ENCODE results near the gene ELFN2.

The ELFN2 gene

DNA sequence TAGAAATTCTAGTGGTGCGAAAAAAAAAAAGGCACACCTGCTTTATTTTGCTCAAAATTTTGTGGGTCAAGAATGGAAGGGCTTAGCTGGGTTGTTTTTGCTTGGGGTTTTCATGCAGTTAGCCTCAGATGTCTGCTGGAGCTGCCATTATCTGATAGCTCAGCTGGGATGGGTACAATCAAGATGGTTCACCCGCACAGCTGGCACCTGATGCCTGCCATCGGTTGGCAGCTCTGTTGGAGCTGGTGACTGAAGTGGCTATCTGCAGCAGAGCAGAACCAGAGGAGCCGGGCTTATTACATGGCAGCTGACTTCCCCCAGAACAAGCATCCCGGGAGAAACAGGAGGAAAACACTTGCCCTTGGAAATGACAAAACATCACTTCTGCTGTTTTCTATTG lies 12.1 kb upstream of the ELFN2 start:
- no peak overlapping the region for H3K4me3 ChIP-seq (ENCODE audit: control insufficient read depth in 1 of 7, extremely low read depth in 1 of 7, insufficient read depth in 4 of 7, low read depth in 2 of 7, low read length in 6 of 7)
- CTCF ChIA-PET: interaction anchor here (0.8 to 2.3 kb wide), 5 partner anchors 10 to 179 kb away, joined by 3 to 8 read pairs (median 4); no protein-coding TSS in a partner anchor
- no peak for DNase-seq
- H3K36me3 ChIP-seq (ENCODE audit: control insufficient read depth in 4 of 4, insufficient read depth in 4 of 4, low read length in 3 of 4): no peaks in the 10 kb centered on the region
- H3K4me1 ChIP-seq (ENCODE audit: control extremely low read depth in 1 of 4, control insufficient read depth in 4 of 4, insufficient read depth in 4 of 4, low read length in 3 of 4): no peaks in the 10 kb centered on the region
- WGBS (ENCODE audit: insufficient coverage): 95% methylated on average over 5 of the region's 5 CpGs
- H3K27ac ChIP-seq (ENCODE audit: insufficient read depth in 1 of 2, low read depth in 1 of 2, low read length in 2 of 2, poor library complexity in 1 of 2, severe bottlenecking in 2 of 2): no peak overlapping the region
- POLR2A ChIA-PET: no interaction called here
- peaks cover 0 to 5% (median 3%) of the 10 kb centered on the region in 5 experiments for H3K9me3 ChIP-seq (ENCODE audit: control extremely low read depth in 1 of 5, control insufficient read depth in 4 of 5, insufficient read depth in 2 of 5, low read depth in 1 of 5, low read length in 4 of 5)
- H3K27me3 ChIP-seq (replicated peaks in 2 of 5; ENCODE audit: control insufficient read depth in 4 of 5, insufficient read depth in 5 of 5, low read length in 4 of 5): peaks cover 0 to 6% (median 0%) of the 10 kb centered on the region in 5 experiments

DNA sequence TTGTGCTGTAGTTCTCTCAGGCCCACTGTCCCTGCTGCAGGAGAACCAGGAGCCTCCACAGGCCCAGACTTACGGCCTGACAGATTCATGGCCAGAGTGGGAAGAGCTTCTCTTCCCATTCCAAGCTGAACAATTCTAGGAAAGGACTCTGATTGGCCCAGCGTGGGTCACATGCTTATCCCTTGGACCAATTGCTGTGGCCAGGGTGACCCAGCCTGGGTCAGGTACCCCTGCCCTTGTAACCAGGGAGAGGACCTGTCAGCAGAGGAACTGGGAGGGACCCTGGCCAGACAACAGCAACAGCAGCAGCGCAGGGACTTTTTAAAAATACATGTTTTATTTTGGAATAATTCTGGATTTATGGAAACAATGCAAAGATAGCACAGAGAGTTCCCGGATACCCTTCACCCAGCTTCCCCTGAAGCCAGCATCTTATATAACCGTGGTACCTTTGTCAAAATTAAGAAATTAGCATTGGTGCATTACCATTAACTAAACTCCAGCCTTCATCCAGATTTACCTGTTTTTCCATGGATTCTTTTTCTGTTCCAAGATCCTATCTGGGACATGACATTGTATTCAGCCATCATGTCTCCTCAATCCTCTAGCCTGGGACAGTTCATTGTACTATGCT lies 8.8 kb upstream of the ELFN2 start:
- Histone ChIP-seq H3K27me3 (replicated peaks in 2 of 5; ENCODE audit: control insufficient read depth in 4 of 5, insufficient read depth in 5 of 5, low read length in 4 of 5) (peaks cover 0 to 4% (median 0%) of the 10 kb centered on the region in 5 experiments), H3K36me3 (ENCODE audit: control insufficient read depth in 4 of 4, insufficient read depth in 4 of 4, low read length in 3 of 4) (no peaks in the 10 kb centered on the region), H3K4me3 (ENCODE audit: control insufficient read depth in 1 of 7, extremely low read depth in 1 of 7, insufficient read depth in 4 of 7, low read depth in 2 of 7, low read length in 6 of 7) (no peak overlapping the region), H3K4me1 (ENCODE audit: control extremely low read depth in 1 of 4, control insufficient read depth in 4 of 4, insufficient read depth in 4 of 4, low read length in 3 of 4) (no peaks in the 10 kb centered on the region), H3K9me3 (ENCODE audit: control extremely low read depth in 1 of 5, control insufficient read depth in 4 of 5, insufficient read depth in 2 of 5, low read depth in 1 of 5, low read length in 4 of 5) (peaks cover 0 to 4% (median 3%) of the 10 kb centered on the region in 5 experiments), H3K27ac (ENCODE audit: insufficient read depth in 1 of 2, low read depth in 1 of 2, low read length in 2 of 2, poor library complexity in 1 of 2, severe bottlenecking in 2 of 2) (no peak overlapping the region)
- WGBS (ENCODE audit: insufficient coverage): 96% methylated on average over 5 of the region's 5 CpGs
- ChIA-PET CTCF (interaction anchor here (1.4 kb wide), 1 partner anchor 10 kb away, joined by 3 read pairs; no protein-coding TSS in a partner anchor), POLR2A (no interaction called here)
- no peak for DNase-seq

DNA sequence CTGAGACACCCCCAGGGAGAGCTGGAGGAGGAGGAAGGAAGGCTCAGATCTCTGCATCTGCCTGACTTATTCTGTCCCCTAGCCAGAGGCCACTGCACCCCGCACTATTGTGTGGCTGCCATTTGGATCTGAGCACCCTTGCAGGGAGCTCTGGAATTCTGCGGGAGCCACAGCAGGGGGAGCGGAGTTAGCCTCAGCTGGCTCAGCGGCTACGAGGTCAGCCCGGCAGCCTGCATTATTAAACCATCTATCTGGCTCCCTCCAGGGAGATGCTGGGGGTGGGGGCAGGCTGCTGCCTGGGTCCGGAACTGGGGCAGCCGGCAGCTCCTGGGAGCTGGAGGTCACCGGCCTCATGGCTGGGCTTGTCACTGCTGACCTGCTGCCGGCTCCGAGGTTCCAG lies 6.5 kb upstream of the ELFN2 start:
- 97% methylated on average over 11 of the region's 11 CpGs for WGBS (ENCODE audit: insufficient coverage)
- Histone ChIP-seq H3K4me1 (ENCODE audit: control extremely low read depth in 1 of 4, control insufficient read depth in 4 of 4, insufficient read depth in 4 of 4, low read length in 3 of 4) (no peaks in the 10 kb centered on the region), H3K27me3 (replicated peaks in 2 of 5; ENCODE audit: control insufficient read depth in 4 of 5, insufficient read depth in 5 of 5, low read length in 4 of 5) (peaks cover 0 to 4% (median 2%) of the 10 kb centered on the region in 5 experiments)

DNA sequence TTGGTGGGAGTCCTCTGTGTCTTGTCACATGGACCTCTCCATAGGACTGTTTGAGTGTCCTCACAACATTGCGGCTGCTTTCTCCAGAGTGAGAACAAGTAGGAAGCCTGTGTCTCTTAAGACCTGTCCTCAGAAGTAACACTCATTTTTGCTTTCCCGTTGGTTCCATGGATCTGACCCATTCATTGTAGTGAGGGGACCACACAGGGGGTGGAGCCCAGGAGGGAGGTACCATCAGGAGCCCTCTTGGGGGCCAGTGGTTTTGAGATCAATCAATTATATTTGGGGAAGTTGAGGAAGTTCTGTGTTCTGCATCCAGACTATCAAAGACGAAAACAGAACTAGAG lies 5.4 kb upstream of the ELFN2 start:
- Histone ChIP-seq H3K4me3 (ENCODE audit: control insufficient read depth in 1 of 7, extremely low read depth in 1 of 7, insufficient read depth in 4 of 7, low read depth in 2 of 7, low read length in 6 of 7) (no peak overlapping the region), H3K4me1 (ENCODE audit: control extremely low read depth in 1 of 4, control insufficient read depth in 4 of 4, insufficient read depth in 4 of 4, low read length in 3 of 4) (peaks cover 0 to 4% (median 3%) of the 10 kb centered on the region in 4 experiments), H3K36me3 (ENCODE audit: control insufficient read depth in 4 of 4, insufficient read depth in 4 of 4, low read length in 3 of 4) (no peaks in the 10 kb centered on the region), H3K9me3 (ENCODE audit: control extremely low read depth in 1 of 5, control insufficient read depth in 4 of 5, insufficient read depth in 2 of 5, low read depth in 1 of 5, low read length in 4 of 5) (peaks cover 0 to 2% (median 0%) of the 10 kb centered on the region in 5 experiments), H3K27ac (ENCODE audit: insufficient read depth in 1 of 2, low read depth in 1 of 2, low read length in 2 of 2, poor library complexity in 1 of 2, severe bottlenecking in 2 of 2) (no peak overlapping the region), H3K27me3 (replicated peaks in 2 of 5; ENCODE audit: control insufficient read depth in 4 of 5, insufficient read depth in 5 of 5, low read length in 4 of 5) (peaks cover 3 to 13% (median 12%) of the 10 kb centered on the region in 5 experiments)
- WGBS (ENCODE audit: insufficient coverage): 100% methylated on average over 3 of the region's 3 CpGs
- ChIA-PET POLR2A (interaction anchor here (0.7 kb wide), 1 partner anchor 9 kb away, joined by 3 read pairs; no protein-coding TSS in a partner anchor), CTCF (interaction anchor here (1.3 to 2.0 kb wide), 2 partner anchors 44 to 163 kb away, joined by 3 to 5 read pairs; no protein-coding TSS in a partner anchor)
- no peak for DNase-seq

More for the DNA sequence above, 6.5 kb upstream of the ELFN2 start:
- Histone ChIP-seq H3K27ac (ENCODE audit: insufficient read depth in 1 of 2, low read depth in 1 of 2, low read length in 2 of 2, poor library complexity in 1 of 2, severe bottlenecking in 2 of 2) (no peak overlapping the region), H3K9me3 (ENCODE audit: control extremely low read depth in 1 of 5, control insufficient read depth in 4 of 5, insufficient read depth in 2 of 5, low read depth in 1 of 5, low read length in 4 of 5) (peaks cover 0 to 2% (median 0%) of the 10 kb centered on the region in 5 experiments), H3K4me3 (ENCODE audit: control insufficient read depth in 1 of 7, extremely low read depth in 1 of 7, insufficient read depth in 4 of 7, low read depth in 2 of 7, low read length in 6 of 7) (no peak overlapping the region), H3K36me3 (ENCODE audit: control insufficient read depth in 4 of 4, insufficient read depth in 4 of 4, low read length in 3 of 4) (no peaks in the 10 kb centered on the region)
- CTCF ChIA-PET: interaction anchor here (1.1 to 2.0 kb wide), 5 partner anchors 24 to 164 kb away, joined by 3 to 7 read pairs (median 3); no protein-coding TSS in a partner anchor
- POLR2A ChIA-PET: no interaction called here
- no peak for DNase-seq

DNA sequence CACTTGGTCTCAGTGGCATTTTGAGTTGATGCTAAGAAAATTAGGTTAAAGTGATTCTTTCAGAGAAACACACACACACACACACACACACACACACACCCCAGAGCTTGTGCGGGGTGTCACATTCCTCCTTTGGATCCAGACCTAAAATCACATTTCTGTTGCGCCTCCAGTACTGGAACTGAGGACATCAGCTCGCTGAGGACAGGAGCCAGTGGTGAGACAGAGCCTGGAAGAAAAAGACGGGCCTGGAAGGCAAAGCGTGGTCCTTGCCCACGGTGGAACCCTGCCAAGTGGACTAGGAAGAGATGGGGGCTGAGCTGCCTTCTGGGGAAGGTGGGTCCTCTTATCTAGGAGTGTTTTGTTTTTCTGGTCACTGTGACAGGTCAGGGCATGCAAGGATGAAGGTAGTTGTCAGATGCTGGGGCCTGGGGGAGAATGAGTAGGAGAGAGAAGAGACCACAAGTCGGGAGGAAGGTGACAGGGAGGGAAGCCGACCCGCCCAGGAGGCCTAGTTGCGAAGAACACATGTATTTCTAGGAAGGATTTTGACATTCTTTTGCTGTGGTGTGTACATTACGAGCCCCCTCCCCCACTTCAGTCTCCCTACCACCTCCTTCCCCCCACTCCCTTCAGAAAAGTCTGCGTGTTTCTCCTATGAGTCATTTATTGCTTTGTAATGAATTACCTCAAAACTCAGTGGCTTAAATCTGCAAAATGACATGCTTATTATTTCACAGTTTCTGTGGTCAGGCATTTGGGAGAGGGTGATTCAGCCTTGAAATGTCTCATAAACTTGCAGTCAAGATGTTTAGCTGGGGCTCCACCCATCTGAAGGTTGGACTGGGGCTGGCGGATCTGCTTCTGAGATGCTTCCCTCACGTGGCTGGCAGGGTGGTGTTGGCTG lies 4.8 kb upstream of the ELFN2 start:
- ChIA-PET CTCF (interaction anchor here (0.6 to 5.1 kb wide), 7 partner anchors 18 to 172 kb away, joined by 3 to 82 read pairs (median 5); no protein-coding TSS in a partner anchor), POLR2A (interaction anchor here (0.7 kb wide), 2 partner anchors 8 to 15 kb away, joined by 3 read pairs; no protein-coding TSS in a partner anchor)
- peaks cover 3 to 20% (median 12%) of the 10 kb centered on the region in 5 experiments for H3K27me3 ChIP-seq (replicated peaks in 2 of 5; ENCODE audit: control insufficient read depth in 4 of 5, insufficient read depth in 5 of 5, low read length in 4 of 5)
- no peaks in the 10 kb centered on the region for H3K36me3 ChIP-seq (ENCODE audit: control insufficient read depth in 4 of 4, insufficient read depth in 4 of 4, low read length in 3 of 4)
- DNase-seq: peak in 2 of 3 donors; percentile 52 to 62
- no peak overlapping the region for H3K4me3 ChIP-seq (ENCODE audit: control insufficient read depth in 1 of 7, extremely low read depth in 1 of 7, insufficient read depth in 4 of 7, low read depth in 2 of 7, low read length in 6 of 7)
- peaks cover 0 to 10% (median 8%) of the 10 kb centered on the region in 4 experiments for H3K4me1 ChIP-seq (ENCODE audit: control extremely low read depth in 1 of 4, control insufficient read depth in 4 of 4, insufficient read depth in 4 of 4, low read length in 3 of 4)
- H3K9me3 ChIP-seq (ENCODE audit: control extremely low read depth in 1 of 5, control insufficient read depth in 4 of 5, insufficient read depth in 2 of 5, low read depth in 1 of 5, low read length in 4 of 5): peaks cover 0 to 2% (median 0%) of the 10 kb centered on the region in 5 experiments
- H3K27ac ChIP-seq (ENCODE audit: insufficient read depth in 1 of 2, low read depth in 1 of 2, low read length in 2 of 2, poor library complexity in 1 of 2, severe bottlenecking in 2 of 2): no peak overlapping the region
- WGBS (ENCODE audit: insufficient coverage): 92% methylated on average over 6 of the region's 14 CpGs

DNA sequence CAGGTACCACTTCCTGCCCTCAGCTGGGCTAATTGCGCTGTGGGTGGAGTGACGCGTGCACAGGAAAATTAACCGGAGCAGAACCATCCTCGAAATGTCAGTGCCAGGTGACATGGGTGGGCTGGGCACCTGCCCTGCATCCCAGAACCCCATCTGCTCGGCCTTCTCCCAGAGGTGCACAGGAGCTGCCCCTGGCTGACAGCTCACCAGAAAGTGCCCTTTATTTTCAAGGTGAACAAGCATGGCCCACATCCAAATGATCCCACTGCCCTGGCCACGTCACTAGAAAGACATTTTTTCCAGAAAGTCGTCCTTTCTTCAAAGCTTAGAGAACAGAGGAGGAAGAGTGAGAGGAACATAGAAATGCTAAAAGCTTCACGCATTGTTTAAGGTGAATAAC lies 4.1 kb upstream of the ELFN2 start:
- ChIA-PET CTCF (interaction anchor here (0.6 to 5.1 kb wide), 9 partner anchors 11 to 171 kb away, joined by 3 to 82 read pairs (median 5); no protein-coding TSS in a partner anchor), POLR2A (interaction anchor here (0.7 kb wide), 1 partner anchor 14 kb away, joined by 3 read pairs; no protein-coding TSS in a partner anchor)

More for the DNA sequence above, 4.1 kb upstream of the ELFN2 start:
- no peak overlapping the region for H3K27ac ChIP-seq (ENCODE audit: insufficient read depth in 1 of 2, low read depth in 1 of 2, low read length in 2 of 2, poor library complexity in 1 of 2, severe bottlenecking in 2 of 2)
- H3K4me1 ChIP-seq (ENCODE audit: control extremely low read depth in 1 of 4, control insufficient read depth in 4 of 4, insufficient read depth in 4 of 4, low read length in 3 of 4): peaks cover 0 to 17% (median 11%) of the 10 kb centered on the region in 4 experiments
- 88% methylated on average over 8 of the region's 9 CpGs for WGBS (ENCODE audit: insufficient coverage)
- H3K9me3 ChIP-seq (ENCODE audit: control extremely low read depth in 1 of 5, control insufficient read depth in 4 of 5, insufficient read depth in 2 of 5, low read depth in 1 of 5, low read length in 4 of 5): peaks cover 0 to 2% (median 0%) of the 10 kb centered on the region in 5 experiments
- H3K27me3 ChIP-seq (replicated peaks in 2 of 5; ENCODE audit: control insufficient read depth in 4 of 5, insufficient read depth in 5 of 5, low read length in 4 of 5): peaks cover 3 to 27% (median 12%) of the 10 kb centered on the region in 5 experiments
- H3K4me3 ChIP-seq (ENCODE audit: control insufficient read depth in 1 of 7, extremely low read depth in 1 of 7, insufficient read depth in 4 of 7, low read depth in 2 of 7, low read length in 6 of 7): no peak overlapping the region
- DNase-seq: no peak
- H3K36me3 ChIP-seq (ENCODE audit: control insufficient read depth in 4 of 4, insufficient read depth in 4 of 4, low read length in 3 of 4): no peaks in the 10 kb centered on the region

Measured in common myeloid progenitor, CD34-positive (primary cell).